HG03108 (cell line): ENCODE data around the gene TRAPPC2L.

Experiments
- ATAC-seq: cut with Tn5 transposase; IDR thresholded peaks from one replicate; pipeline ENCODE4 v1.9.1; 2021; ENCODE audit warnings: moderate library complexity; ENCODE audit not compliant: unreplicated experiment

TRAPPC2L gene

DNA sequence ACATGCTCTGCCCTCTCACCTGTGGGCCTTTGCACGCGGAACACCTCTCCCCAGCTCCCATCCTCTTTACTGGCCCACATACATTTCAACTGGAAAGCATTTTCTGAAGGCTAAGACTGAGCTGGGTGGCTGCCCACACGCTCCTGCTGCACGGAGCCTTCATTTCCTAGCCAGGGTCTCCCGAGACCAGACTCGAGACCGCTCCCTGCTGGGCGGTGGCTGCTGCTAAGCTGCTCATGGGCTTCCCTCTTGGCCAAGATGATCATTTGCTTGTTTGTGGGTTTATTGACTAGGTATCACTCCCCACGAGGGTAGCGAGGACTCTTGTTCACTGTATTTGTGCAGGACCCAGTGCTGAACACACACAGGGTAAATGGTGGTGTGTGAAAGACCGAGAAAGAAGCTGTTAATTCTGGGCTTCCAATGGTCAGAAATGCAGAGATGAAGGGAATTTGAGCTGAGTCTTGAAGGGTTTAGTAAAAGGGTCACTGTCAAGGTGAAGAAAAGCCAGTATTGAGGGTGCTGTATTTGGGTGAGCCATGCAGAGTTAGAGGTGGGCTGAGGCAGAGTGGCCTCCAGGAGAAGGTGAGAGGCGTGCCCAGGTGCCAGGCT, 907 bp downstream of the TRAPPC2L start:
- peak; percentile 40 for ATAC-seq

DNA sequence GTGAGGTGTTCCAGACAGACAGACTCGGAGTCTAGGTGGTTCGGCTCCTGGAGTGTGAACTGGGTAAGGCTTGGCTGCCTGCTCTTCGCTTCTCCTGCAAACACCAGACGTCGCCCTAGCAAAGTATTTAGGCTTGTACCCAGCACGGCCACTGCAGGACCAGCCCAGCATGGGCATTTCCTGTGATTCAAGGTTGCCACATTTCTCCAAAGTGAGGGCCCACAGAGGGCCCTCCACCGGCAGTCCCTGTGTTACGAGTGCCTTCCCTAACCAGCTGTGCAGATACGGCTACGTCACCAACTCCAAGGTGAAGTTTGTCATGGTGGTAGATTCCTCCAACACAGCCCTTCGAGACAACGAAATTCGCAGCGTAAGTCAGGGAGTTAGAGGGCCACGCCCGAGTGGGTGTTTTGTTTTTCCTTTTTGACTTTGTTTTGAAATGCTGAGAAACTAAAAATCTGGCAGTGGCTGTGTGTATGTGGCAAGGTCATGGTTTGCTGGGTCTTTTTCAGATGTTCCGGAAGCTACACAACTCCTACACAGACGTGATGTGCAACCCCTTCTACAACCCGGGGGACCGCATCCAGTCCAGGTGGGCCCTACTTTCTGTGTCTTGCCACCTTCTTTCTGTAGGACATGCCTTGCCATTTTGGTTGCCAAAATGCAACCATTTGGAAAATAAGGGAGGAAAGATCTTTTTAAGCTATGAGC, 2.6 kb downstream of the TRAPPC2L start:
- no peak for ATAC-seq

DNA sequence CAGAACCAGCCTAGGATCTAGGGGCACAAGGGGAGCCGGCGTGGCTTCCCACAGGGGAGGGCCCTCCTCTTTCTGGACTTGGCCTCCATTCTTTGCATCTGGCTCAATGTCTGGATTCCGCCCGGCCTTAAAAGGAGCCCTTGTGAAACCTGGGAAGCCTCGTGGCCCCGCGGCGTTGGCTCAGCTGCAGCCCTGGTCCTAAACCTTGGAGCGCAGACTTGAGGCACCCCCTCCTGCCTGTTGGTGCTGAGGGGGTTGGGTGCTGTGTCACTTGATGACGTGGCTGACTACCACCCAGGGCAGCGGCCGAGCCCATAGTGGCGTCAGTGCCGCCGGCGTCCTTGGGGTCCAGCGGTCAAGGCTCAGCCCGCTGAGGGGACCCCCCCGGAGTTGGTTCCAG, 4.4 kb downstream of the TRAPPC2L start:
- ATAC-seq = no peak

DNA sequence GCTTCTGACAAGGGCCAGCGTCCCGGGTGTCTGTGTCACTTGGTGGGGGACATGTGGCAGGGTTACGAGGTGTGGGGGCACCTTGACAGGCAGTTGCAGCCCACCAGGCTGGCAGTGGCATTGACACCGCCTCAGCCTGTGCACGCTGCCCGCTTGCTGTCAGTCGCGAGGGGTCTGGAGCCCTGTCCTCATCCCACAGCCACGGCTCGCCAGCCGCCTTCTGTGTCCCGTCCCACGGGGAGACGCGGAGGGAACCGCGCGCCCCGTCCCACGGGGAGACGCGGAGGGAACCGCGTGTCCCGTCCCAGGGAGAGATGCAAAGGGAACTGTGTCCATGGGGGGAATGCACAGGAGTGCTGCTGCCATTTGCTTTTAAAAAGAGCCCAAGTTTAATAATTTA, 6.0 kb downstream of the TRAPPC2L start:
- no peak for ATAC-seq

DNA sequence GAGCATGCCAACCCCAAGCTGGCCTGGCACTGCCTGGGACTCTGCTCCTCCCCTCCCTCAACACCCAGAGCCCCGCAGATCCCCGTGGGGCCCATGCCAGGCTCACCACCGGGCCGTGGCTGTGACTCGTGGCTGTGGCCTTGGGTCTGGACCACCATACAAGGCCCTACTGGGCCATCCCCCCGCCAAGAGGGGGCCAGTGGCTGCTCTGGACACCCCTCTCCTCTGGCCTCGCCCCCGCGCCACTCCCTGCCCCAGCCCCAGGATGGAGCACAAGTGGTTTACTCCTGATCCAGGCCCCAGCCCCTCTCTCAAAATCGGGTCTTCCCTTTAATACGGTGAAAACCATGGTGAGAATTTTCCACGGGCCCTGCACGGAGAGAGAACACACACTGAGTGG, 6.5 kb downstream of the TRAPPC2L start:
- no peak for ATAC-seq

DNA sequence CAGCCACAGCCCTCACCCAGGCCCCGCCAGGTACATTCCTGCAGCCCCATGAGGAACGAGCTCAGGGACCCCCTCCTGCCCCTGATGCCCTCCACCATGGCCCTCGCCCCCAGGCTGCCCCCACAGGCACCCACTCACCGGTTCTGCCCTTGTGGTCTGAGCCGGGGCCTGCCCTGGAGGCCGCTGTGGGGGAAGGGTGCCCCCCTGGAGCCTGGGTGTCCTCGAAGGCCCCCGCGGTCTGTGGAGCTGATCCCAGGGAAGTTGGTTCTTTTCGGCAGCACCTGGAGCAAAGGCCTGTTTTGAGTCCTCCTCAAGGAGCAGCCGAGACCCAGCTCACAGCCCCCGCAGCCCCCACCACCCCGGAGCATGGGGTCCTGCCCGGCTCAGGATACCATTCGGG, 7.2 kb downstream of the TRAPPC2L start:
- no peak for ATAC-seq

DNA sequence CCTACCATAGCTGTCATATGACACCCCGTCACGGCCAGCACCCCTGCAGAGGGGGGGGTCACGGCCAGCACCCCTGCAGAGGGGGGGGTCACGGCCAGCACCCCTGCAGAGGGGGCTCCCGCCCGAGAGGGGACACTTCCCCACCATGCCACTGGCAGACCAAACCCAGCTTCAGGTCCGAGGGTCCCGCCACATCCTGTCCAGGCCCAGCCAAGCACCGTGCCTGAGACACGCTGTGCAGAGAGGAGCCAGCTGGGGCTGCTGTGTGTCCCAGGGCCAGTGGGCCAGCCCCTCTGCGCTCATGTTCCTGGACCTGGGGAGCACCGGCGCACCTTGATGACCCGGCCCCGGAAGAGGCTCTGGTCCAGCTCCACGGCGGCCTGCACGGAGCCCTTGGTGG, 7.6 kb downstream of the TRAPPC2L start:
- ATAC-seq = no peak

DNA sequence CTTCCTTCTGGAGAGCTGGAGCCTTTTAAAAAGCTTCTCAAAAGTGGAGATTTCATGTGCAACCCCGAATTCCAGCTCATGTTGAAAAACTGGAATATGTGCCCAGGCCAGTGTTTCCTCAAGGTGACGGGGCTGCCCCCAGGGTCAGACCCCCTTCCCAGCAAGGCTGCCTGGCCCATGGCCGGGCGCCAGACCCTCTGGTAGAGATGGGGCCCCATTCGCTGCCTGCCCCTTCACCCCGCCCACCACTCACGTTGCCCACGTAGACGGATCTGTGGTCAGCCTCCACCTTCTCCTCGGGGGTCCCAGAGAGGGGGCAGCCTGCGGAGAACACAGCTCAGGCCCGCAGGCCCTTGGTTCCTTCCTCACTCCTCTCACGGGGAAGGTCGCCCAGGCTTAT, 8.4 kb downstream of the TRAPPC2L start:
- no peak for ATAC-seq

DNA sequence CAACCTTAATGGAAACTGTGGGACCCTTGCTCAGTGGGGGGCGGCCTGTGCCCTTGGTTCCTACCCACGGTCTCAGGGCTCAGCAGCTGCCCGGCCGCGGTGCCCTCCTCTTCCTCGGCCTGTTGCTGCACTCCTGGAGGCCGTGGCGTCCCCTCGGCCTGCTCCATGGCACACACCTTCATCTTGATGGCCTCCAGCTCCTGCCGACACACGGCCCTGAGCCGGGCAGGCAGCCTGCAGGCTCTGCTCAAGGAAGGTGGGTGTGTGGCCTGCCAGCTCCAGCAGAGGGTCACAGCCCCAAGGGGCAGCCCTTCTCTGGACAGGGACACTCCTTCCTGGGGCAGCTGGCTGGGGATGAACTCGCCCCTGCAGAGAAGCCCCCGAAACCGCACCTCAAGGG, 8.8 kb downstream of the TRAPPC2L start:
- no peak for ATAC-seq

DNA sequence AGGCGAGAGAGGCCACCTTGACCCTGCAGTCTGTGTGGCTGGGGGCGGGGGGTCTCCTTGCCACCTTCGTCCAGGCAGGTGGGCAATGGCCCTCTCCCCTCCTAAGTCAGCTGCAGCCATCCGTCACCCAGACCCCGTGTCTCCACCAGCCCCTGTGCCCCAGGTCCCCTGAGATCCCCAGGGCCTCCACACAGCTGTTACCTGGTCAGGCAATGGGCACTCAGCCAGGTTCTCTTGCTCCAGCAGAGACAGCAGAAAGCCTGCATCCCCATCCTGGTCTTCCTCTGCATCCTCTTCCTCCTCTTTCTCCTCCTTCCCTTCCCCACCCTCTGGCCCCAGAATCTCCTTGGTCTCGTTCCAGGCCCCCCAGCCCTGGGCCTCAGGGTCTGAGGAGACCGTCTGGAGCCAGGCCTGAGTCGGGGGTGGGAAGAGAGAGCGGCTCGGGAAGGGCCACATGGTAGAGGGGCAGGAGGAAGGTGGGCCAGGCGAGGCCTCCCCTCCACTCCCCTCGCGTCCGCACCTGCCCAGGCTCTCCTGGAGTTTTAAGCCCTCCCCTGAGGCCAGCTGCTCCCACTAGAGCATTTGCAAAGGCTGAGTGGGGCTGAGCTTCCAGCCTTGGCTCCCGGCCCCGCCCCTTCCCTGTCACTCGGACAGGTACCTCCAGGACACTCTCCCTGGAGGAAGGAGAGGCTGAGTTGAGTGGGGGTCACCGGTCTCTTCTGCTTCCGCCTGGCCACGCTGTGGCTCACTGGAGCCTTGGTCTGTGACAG, 9.4 kb downstream of the TRAPPC2L start, which contains the start of gene PABPN1L:
Gene PABPN1L, minus strand, starts transcription at position 510 of the 770 bp plus-strand sequence. Its CDS starts 54 bp downstream, at position 456.
- ATAC-seq = no peak

DNA sequence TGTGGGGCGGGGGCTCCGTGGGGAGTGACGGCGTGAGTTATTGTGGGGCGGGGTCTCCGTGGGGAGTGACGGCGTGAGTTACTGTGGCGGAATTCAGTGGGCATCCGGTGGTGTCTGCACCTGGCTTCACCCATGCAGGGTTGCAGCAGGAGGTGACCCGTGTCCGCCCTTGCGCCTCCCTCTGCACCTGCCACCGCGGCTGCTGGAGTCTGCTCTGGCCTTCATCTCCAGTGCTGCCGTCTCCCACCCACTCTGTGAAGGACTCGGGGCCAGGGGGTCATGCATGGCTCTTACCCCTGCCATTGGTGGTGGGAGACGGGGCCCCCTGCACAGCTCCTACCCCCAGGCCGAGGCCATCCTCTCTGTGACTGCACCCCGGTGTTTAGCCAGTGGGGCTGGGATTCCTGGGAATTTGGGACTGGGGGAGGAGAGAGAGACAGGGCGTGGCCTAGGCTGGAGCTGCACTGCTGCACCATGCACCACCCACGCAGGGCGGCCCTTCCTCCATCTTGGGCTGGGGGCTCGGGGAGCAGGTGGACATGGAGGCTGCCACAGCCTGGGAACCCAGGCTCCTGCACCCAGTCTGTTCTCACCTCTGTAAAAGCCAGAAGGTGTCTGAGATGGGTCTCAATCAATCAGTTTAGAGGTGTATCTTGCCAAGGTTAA, 10.8 kb downstream of the TRAPPC2L start:
- no peak for ATAC-seq

DNA sequence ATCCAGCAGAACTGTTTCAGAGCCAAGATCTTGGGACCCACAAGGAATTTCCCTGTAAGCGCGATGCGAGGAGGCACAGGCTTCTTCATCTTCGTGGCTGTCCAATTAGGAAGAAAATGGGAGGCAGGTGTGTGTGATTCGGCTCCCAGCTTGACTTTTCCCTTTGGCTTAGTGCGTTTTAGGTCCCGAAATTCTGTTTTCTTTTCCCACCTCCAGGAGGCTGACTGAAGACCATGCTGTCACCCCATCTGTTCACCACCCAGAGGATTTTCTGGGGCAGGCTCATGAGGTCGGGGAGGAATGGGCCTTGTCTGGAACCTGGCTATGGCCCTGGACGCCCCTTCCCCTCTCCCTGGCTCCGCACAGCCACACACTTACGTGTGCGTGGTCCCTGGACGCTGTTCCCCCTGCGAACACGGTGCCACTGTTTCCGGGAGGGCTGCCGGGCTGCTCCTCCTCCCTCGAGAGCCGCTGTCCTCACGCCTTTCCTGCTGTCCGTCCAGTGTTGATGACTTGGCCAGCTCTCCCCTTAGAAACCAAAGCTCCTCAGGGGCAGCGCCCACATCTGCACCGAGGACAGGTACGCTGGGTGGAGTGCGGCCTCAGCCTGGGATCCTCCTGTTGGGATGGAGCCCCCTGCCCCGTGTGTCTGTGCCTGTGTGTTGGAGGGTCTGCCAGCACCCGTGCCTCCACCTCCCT, 12.2 kb downstream of the TRAPPC2L start:
- ATAC-seq = no peak

DNA sequence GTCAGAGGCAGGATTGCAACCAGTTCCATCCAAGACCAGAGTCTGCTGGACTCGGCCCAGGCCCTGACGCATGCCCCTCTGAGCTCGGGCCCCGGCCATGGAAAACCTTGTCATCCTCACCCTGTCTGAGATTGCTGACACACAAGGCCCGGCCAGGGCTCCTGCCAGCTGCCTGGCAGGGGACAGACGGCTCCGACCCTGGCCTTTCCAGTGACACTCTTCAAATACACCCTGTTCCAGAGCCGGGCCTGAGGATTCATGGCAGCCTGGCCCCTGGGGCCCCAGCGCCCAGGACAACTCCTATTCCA, 12.7 kb downstream of the TRAPPC2L start:
- ATAC-seq = no peak

DNA sequence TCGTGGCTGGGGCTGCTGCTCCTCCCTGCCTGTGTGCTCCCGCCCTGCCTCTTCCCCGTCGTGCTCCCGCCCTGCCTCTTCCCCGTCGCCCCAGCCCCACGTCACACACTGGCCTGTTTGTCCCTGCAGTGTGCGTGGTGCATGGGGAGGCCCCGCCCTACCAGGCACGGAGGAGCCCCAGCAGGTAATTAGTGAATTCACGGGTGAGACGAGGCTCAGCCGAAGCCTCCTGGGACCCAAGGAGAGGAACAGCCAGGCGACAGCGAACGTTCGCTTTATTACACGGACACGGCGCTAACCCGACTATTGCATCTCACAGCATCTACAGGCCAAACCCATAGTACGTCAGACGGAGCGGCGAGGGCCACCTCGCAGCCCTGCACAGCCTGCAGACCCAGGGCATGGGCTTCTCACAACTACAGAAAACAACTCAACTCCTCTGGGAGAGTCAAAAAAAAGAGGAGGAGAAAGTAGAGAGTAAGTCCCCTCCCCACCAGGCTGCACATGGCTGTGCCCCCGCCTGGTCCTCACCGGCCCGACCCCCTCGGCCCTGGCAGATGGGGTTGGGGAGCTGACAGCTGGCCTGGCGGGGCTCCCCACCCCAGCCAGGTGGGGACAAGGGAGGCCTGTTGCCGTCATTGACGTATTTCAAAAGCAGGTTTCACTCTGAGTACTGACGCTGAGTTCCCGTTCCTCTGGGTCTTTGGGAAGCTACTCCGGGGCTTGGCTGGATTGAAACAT, 13.9 kb downstream of the TRAPPC2L start:
- no peak for ATAC-seq

DNA sequence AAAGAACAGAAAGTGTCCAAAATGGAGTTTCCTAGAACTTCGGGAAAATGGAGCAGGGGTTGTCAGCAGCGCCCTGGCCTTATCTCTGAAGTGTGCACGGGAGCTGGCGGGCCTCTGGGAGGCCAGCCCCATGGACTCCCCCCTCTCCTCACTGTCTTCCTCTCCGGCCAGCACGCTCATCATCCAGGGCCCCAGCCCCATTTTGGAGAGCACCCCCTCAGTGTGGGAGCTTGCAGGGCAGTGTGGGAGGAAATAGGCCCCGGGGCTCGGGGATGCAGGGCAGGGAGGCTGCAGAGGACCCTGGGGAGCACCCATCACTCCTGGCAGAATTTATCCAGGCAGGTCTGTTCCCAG, 14.4 kb downstream of the TRAPPC2L start:
- no peak for ATAC-seq

DNA sequence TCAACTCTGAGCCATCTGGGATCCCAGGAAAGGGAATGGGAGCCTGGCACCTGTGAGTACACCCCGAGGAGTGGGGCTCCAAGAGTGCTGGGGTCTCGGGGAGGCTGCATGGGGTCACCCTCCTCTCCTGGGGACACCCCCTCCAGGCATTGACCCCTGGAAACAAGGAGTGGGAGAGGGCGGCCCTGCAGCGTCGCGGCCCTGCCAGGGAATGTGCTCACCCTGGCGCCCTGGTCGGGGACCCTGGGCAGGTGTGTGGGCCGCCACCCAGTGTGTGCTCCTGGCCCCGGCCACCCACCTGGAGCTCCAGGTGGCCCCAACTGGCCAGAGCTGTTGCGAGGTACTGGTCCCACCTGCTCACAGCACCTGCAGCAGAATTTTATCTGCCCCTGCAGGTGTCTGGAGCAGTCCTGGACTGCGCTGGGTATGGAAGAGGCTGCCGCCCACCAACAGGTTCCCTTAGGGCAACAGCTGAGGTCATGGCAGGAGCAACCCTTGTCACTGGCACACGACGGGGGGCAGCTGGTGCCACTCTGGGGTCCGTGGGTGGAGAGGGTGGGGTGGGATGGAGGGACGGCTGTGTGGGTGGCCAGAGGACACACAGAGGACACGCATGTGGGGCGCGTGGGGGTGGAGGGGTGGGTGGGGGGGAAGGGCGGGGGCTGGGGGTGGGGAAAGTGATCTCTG, 14.9 kb downstream of the TRAPPC2L start:
- no peak for ATAC-seq

DNA sequence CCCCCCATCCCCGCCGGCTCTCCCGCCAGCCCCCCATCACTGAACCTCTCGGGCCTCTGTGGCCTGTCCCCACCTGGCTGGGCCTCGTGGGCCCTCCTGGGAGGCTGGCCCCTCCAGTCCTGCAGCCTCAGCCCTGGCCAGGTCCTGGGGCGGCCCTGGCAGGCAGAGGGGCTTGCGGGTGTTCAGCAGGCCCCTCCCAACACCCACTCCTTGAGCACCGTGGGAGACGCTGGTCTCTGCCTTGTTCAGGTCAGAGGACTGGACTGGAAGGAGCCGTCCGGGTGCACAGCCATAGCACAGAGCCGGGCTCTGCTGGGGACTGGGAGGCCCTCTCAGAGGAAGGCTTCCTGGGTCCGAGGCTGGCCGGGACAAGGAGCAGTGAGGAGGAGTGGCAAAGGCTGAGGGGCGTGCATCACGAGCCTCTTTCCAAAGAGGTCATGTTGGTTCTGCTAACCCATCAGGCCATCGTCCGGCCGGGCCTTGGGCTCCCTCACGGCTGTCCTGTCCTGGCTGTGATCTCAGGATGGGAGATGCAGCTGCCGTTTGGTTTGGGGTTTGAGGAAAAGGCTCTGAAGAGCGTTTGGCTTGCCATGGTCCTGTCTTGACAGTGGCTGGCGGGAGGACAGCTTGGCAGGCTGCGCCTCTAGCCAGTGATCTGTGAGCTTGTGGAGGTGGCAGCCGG, 15.9 kb downstream of the TRAPPC2L start:
- ATAC-seq = no peak

DNA sequence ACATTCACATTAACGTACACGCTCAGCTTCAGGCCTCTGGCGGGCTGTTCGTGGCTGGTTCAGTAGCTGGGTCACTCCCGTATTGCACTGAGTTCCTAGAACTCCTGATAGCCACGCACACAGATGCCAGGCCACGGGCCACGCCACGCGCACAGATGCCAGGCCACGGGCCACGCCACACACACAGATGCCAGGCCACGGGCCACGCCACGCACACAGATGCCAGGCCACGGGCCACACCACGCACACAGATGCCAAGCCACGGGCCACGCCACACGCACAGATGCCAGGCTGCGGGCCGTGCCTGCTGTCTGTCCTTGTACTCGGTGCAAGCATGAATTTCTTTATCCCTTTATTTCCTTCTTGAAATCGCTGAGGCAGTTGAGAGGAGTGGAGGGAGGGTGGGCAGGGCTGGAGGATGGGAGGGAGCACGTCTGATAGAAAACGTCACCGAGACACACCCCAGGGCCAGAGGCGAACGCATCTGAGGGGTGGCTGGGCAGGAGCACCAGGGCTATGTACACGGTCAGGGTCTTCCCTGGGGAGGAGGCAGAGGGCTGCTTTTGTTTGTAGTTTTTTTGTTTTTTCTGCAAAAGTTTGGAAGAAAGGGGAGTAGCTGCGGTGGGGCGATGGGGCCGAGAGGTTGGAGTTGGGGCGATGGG, 18.1 kb downstream of the TRAPPC2L start:
- ATAC-seq = no peak

DNA sequence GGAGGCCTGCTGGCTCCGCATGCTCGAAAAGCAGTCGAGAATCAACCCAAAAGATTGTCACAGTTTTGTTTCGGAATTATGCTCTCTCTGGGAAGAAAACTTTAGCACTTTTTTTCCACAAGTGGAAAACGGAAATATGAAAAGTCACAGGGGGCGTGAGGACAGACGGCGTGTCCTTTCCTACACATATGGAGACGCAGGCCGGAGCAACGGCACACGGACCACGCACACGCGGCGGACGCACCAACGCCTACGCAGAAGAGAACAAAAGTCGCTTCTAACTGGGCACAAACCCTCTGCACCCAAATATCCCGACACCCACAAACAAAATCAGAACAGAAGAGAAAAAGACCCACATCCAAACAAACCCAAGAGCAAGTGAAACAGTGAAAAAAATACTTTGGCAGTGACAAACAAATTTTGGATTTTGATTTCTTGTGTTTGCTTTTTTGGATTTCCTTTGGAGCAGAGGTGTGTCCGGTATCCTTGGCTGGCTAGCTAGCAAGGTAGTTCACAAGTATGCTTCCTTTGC, 18.8 kb downstream of the TRAPPC2L start:
- ATAC-seq = no peak
